Measurements from ENCODE around the gene PRKAG2. TPM values are rescaled to one million over a fixed set of nuclear protein-coding genes. Genes with fewer than 3 reads are reported as not detected.

The PRKAG2 gene
- total and polyA plus RNA-seq, 2 of the 13 experiments (the other 11 are each of a cell fraction or from before 2014, with no cell fraction given), result 0.90 to 1.3 TPM

- TF ChIP-seq ZNF574 (CRISPR knock-in tag; IDR thresholded peaks at IDR 0.05) (no peak), TBX2 (CRISPR knock-in tag; IDR thresholded peaks at IDR 0.05; ENCODE audit: borderline replicate concordance) (no peak), TFAP4 (IDR thresholded peaks at IDR 0.05; ENCODE audit: borderline replicate concordance, low read depth) (no peak)
Measured at GRCh38 chr7:151847681-151848081, 29.2 kb downstream of the PRKAG2 start (continued).

- in situ Hi-C loops (cut with HindIII; ENCODE audit: extremely low pct_ligation_motif_present, low pct_unique_long_range_greater_than_20kb), result no loop called here
- WGBS (ENCODE audit: low lambda C conversion rate), result 30% methylated on average over 5 of the region's 7 CpGs
- CTCF ChIA-PET (ENCODE audit: low intra/inter-chr PET ratio, low total read pairs), result no interaction called here
Measured at GRCh38 chr7:151847136-151847535, 29.8 kb downstream of the PRKAG2 start.

More at GRCh38 chr7:151847136-151847535, 29.8 kb downstream of the PRKAG2 start:
- Histone ChIP-seq H4K20me1 (ENCODE audit: insufficient read depth, low read length) (no peaks in the 10 kb centered on the region), H3K9me3 (ENCODE audit: low read length) (no peaks in the 10 kb centered on the region), H3K79me2 (ENCODE audit: insufficient read depth, low read length) (no peaks in the 10 kb centered on the region), H3K9ac (ENCODE audit: insufficient read depth, low read depth, low read length) (no peak overlapping the region), H3K4me2 (ENCODE audit: low read depth, low read length) (no peak overlapping the region), H3K4me3 (replicated peaks in 1 of 3; ENCODE audit: insufficient read depth in 1 of 3, low read depth in 2 of 3, low read length in 3 of 3) (no peak overlapping the region), H2AFZ (ENCODE audit: low read length) (no peak overlapping the region), H3K27me3 (ENCODE audit: control insufficient read depth in 1 of 2, insufficient read depth in 2 of 2, low read length in 2 of 2) (peaks cover 2 to 11% of the 10 kb centered on the region in 2 experiments; a peak in 4 of 5 replicates), H3K4me1 (ENCODE audit: insufficient read depth, low read length) (peaks cover 15% of the 10 kb centered on the region), H3K36me3 (replicated peaks in 1 of 2; ENCODE audit: control insufficient read depth in 1 of 2, insufficient read depth in 2 of 2, low read length in 2 of 2) (no peaks in the 10 kb centered on the region), H3K27ac (ENCODE audit: extremely low read length, insufficient read depth, low read length) (no peak overlapping the region)
- intact Hi-C loops (cut with micrococcal nuclease; ENCODE audit: unreplicated experiment), result no loop called here
- POLR2A ChIA-PET, result no interaction called here
- ATAC-seq (no peak), DNase-seq (ENCODE audit: low spot score) (no peak), FAIRE-seq (no peak)
- TF ChIP-seq MXD3 (CRISPR knock-in tag; IDR thresholded peaks at IDR 0.05) (no peak), HNF1B (CRISPR knock-in tag; IDR thresholded peaks at IDR 0.05) (no peak), TARDBP (CRISPR knock-in tag; IDR thresholded peaks at IDR 0.05) (no peak), CSRNP2 (CRISPR knock-in tag; conservative IDR thresholded peaks at IDR 0.05; ENCODE audit: low read depth) (no peak), ZBTB25 (CRISPR knock-in tag; IDR thresholded peaks at IDR 0.05) (no peak), ZNF558 (CRISPR knock-in tag; IDR thresholded peaks at IDR 0.05; ENCODE audit: borderline replicate concordance) (no peak)
- no TSS peak for BruUV-seq (replicated peaks)
